ENCODE data around the gene FAM120AOS. TPM values are rescaled to one million over a fixed set of nuclear protein-coding genes. Genes with fewer than 3 reads are reported as not detected.

Gene FAM120AOS
- total RNA-seq, 2 experiments from 2014 or later, result 45.6 to 50.3 TPM

DNA sequence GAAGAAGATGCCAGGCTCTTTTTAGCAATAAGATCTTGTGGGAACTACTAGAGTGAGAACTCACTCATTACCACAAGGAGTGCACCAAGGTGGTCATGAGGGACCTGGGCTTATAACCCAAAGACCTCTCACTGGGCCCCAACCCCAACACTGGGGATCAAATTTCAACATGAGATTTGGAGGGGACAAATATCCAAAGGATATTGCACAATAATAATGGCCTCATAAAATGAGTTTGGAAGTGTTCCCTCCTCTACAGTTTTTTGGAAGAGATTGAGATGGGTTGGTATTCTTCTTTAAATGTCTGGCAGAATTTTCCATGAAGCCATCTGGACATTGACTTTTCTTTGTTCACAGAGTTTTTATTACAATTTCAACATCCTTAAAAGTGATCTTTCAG is 39.9 kb downstream of the FAM120AOS start:
- peaks cover 5 to 19% of the 10 kb centered on the region in 2 experiments for H3K9me3 ChIP-seq (ENCODE audit: control insufficient read depth in 1 of 2, insufficient read depth in 1 of 2, low read length in 2 of 2)
- ChIA-PET CTCF (no interaction called here), POLR2A (no interaction called here)
- H3K4me3 Mint-ChIP-seq, result no peak overlapping the region
- intact Hi-C loops (cut with DNase I, micrococcal nuclease), result no loop called here
- H3K36me3 ChIP-seq (ENCODE audit: insufficient read depth, low read length), result no peaks in the 10 kb centered on the region
- no peak overlapping the region for H3K27ac Mint-ChIP-seq
- TF ChIP-seq, protein P1, sequence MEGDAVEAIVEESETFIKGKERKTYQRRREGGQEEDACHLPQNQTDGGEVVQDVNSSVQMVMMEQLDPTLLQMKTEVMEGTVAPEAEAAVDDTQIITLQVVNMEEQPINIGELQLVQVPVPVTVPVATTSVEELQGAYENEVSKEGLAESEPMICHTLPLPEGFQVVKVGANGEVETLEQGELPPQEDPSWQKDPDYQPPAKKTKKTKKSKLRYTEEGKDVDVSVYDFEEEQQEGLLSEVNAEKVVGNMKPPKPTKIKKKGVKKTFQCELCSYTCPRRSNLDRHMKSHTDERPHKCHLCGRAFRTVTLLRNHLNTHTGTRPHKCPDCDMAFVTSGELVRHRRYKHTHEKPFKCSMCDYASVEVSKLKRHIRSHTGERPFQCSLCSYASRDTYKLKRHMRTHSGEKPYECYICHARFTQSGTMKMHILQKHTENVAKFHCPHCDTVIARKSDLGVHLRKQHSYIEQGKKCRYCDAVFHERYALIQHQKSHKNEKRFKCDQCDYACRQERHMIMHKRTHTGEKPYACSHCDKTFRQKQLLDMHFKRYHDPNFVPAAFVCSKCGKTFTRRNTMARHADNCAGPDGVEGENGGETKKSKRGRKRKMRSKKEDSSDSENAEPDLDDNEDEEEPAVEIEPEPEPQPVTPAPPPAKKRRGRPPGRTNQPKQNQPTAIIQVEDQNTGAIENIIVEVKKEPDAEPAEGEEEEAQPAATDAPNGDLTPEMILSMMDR (IDR thresholded peaks at IDR 0.05), result no peak
- no peaks in the 10 kb centered on the region for H3K4me1 ChIP-seq (ENCODE audit: insufficient read depth, low read length)
- peaks cover 49% of the 10 kb centered on the region for H3K27me3 Mint-ChIP-seq
- no peak overlapping the region for H3K27ac ChIP-seq (ENCODE audit: low read depth in 1 of 2, low read length in 2 of 2)
- peaks cover 4% of the 10 kb centered on the region for H3K36me3 Mint-ChIP-seq (ENCODE audit: low read depth)
- DNase-seq, result no peak
- peaks cover 12 to 14% of the 10 kb centered on the region in 2 experiments for H3K27me3 ChIP-seq (ENCODE audit: control insufficient read depth in 1 of 2, insufficient read depth in 2 of 2, low read length in 2 of 2)
- H3K4me1 Mint-ChIP-seq (ENCODE audit: low read depth), result no peaks in the 10 kb centered on the region
- H3K4me3 ChIP-seq (ENCODE audit: low read length), result no peak overlapping the region
- H3K9me3 Mint-ChIP-seq, result peaks cover 2% of the 10 kb centered on the region
- ATAC-seq (ENCODE audit: poor library complexity), result no peak

DNA sequence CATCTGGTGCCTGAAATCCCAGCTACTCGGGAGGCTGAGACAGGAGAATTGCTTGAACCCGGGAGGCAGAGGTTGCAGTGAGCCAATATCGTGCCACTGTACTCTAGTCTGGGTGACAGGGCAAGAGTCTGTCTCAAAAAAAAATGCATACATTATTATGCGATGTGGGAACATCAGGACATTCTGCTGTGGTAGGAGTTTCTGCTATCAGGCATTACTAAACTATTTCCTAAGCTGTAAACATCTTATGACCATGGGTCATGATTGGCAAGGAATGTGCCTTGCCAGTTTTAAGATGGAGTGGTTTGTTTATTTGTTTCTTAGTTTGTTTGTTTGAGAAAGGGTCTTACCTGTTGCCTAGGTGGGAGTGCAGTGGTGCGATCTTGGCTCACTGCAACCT is 47.0 kb downstream of the FAM120AOS start:
- Histone ChIP-seq H3K27me3 (ENCODE audit: control insufficient read depth in 1 of 2, insufficient read depth in 2 of 2, low read length in 2 of 2) (no peaks in the 10 kb centered on the region), H3K4me1 (ENCODE audit: insufficient read depth, low read length) (no peaks in the 10 kb centered on the region), H3K4me3 (ENCODE audit: low read length) (no peak overlapping the region), H3K27ac (ENCODE audit: low read depth in 1 of 2, low read length in 2 of 2) (no peak overlapping the region), H3K9me3 (ENCODE audit: control insufficient read depth in 1 of 2, insufficient read depth in 1 of 2, low read length in 2 of 2) (no peaks in the 10 kb centered on the region), H3K36me3 (ENCODE audit: insufficient read depth, low read length) (no peaks in the 10 kb centered on the region)
- H3K36me3 Mint-ChIP-seq (ENCODE audit: low read depth), result no peaks in the 10 kb centered on the region
- intact Hi-C loops (cut with DNase I, micrococcal nuclease), result no loop called here
- TF ChIP-seq, protein P1 (IDR thresholded peaks at IDR 0.05), result no peak
- H3K9me3 Mint-ChIP-seq, result no peaks in the 10 kb centered on the region
- ATAC-seq (ENCODE audit: poor library complexity) (no peak), DNase-seq (no peak)
- no peaks in the 10 kb centered on the region for H3K4me1 Mint-ChIP-seq (ENCODE audit: low read depth)
- no peak overlapping the region for H3K27ac Mint-ChIP-seq
- peaks cover 19% of the 10 kb centered on the region for H3K27me3 Mint-ChIP-seq
- CTCF ChIA-PET, result no interaction called here
- POLR2A ChIA-PET, result no interaction called here
- H3K4me3 Mint-ChIP-seq, result no peak overlapping the region

- H3K4me3 Mint-ChIP-seq, result no peak overlapping the region
- H3K4me1 ChIP-seq (ENCODE audit: insufficient read depth, low read length), result no peaks in the 10 kb centered on the region
- DNase-seq, result no peak
- no peaks in the 10 kb centered on the region for H3K27me3 Mint-ChIP-seq
- no peak overlapping the region for H3K27ac ChIP-seq (ENCODE audit: low read depth in 1 of 2, low read length in 2 of 2)
- ChIA-PET POLR2A (no interaction called here), CTCF (no interaction called here)
- no peaks in the 10 kb centered on the region for H3K9me3 Mint-ChIP-seq
- intact Hi-C loops (cut with DNase I, micrococcal nuclease), result no loop called here
- no peak for ATAC-seq (ENCODE audit: poor library complexity)
- H3K9me3 ChIP-seq (ENCODE audit: control insufficient read depth in 1 of 2, insufficient read depth in 1 of 2, low read length in 2 of 2), result no peaks in the 10 kb centered on the region
- H3K4me3 ChIP-seq (ENCODE audit: low read length), result no peak overlapping the region
- no peak overlapping the region for H3K27ac Mint-ChIP-seq
- no peaks in the 10 kb centered on the region for H3K36me3 Mint-ChIP-seq (ENCODE audit: low read depth)
- no peaks in the 10 kb centered on the region for H3K4me1 Mint-ChIP-seq (ENCODE audit: low read depth)
- TF ChIP-seq, protein P1 (IDR thresholded peaks at IDR 0.05), result no peak
- no peaks in the 10 kb centered on the region for H3K36me3 ChIP-seq (ENCODE audit: insufficient read depth, low read length)
- no peaks in the 10 kb centered on the region for H3K27me3 ChIP-seq (ENCODE audit: control insufficient read depth in 1 of 2, insufficient read depth in 2 of 2, low read length in 2 of 2)
Observed at GRCh38 chr9:93398471-93398870, 54.9 kb downstream of the FAM120AOS start.
